HUES48 (cell line): ENCODE data around the gene UBN2.

Experiments
- H3K27ac ChIP-seq: one replicate; pipeline ENCODE4 v1.7.0; 2013; ENCODE audit warnings: low read depth, low read length, inconsistent platforms
- H3K27me3 ChIP-seq: 2 replicates; pipeline ENCODE4 v1.6.1; 2013; ENCODE audit warnings: mild to moderate bottlenecking, low read length; ENCODE audit not compliant: control insufficient read depth, insufficient read depth
- H3K36me3 ChIP-seq: 2 replicates; pipeline ENCODE4 v1.6.1; 2013; ENCODE audit warnings: low read length; ENCODE audit not compliant: control insufficient read depth, insufficient read depth
- H3K4me1 ChIP-seq: 2 replicates; pipeline ENCODE4 v1.6.1; 2013; ENCODE audit warnings: mild to moderate bottlenecking, low read length; ENCODE audit not compliant: control insufficient read depth, insufficient read depth
- H3K4me3 ChIP-seq: 2 replicates; pipeline ENCODE4 v1.5.1; 2013; ENCODE audit warnings: mild to moderate bottlenecking, low read depth, low read length
- H3K9ac ChIP-seq: 2 replicates; pipeline ENCODE4 v1.6.1; 2013; ENCODE audit warnings: mild to moderate bottlenecking, low read depth, low read length, moderate library complexity
- H3K9me3 ChIP-seq: 2 replicates; pipeline ENCODE4 v1.6.1; 2013; ENCODE audit warnings: low read length; ENCODE audit not compliant: control insufficient read depth, insufficient read depth

The UBN2 gene

GRCh38 chr7:139255290-139255689 lies 24.3 kb downstream of the UBN2 start:
- no peak overlapping the region for H3K4me3 ChIP-seq
- no peaks in the 10 kb centered on the region for H3K9me3 ChIP-seq
- H3K27me3 ChIP-seq: no peaks in the 10 kb centered on the region
- H3K36me3 ChIP-seq: peaks cover 85% of the 10 kb centered on the region
- H3K27ac ChIP-seq: no peak overlapping the region
- H3K9ac ChIP-seq: no peak overlapping the region
- no peaks in the 10 kb centered on the region for H3K4me1 ChIP-seq

GRCh38 chr7:139259142-139259541 lies 28.1 kb downstream of the UBN2 start:
- no peak overlapping the region for H3K9ac ChIP-seq
- H3K4me1 ChIP-seq: no peaks in the 10 kb centered on the region
- no peaks in the 10 kb centered on the region for H3K27me3 ChIP-seq
- peaks cover 82% of the 10 kb centered on the region for H3K36me3 ChIP-seq
- H3K9me3 ChIP-seq: no peaks in the 10 kb centered on the region
- H3K27ac ChIP-seq: no peak overlapping the region
- no peak overlapping the region for H3K4me3 ChIP-seq

- no peaks in the 10 kb centered on the region for H3K9me3 ChIP-seq
- no peak overlapping the region for H3K27ac ChIP-seq
- H3K36me3 ChIP-seq: peaks cover 91% of the 10 kb centered on the region
- H3K4me1 ChIP-seq: no peaks in the 10 kb centered on the region
- no peak overlapping the region for H3K9ac ChIP-seq
- H3K27me3 ChIP-seq: no peaks in the 10 kb centered on the region
- H3K4me3 ChIP-seq: no peak overlapping the region
Measured at GRCh38 chr7:139264220-139264619, 33.2 kb downstream of the UBN2 start.

- peaks cover 91% of the 10 kb centered on the region for H3K36me3 ChIP-seq
- H3K4me3 ChIP-seq: no peak overlapping the region
Measured at GRCh38 chr7:139265673-139266072, 34.6 kb downstream of the UBN2 start.

GRCh38 chr7:139271718-139272628 lies 40.9 kb downstream of the UBN2 start:
- H3K4me3 ChIP-seq: no peak overlapping the region
- H3K36me3 ChIP-seq: peaks cover 86% of the 10 kb centered on the region
- no peaks in the 10 kb centered on the region for H3K9me3 ChIP-seq
- H3K4me1 ChIP-seq: no peaks in the 10 kb centered on the region
- no peaks in the 10 kb centered on the region for H3K27me3 ChIP-seq
- no peak overlapping the region for H3K9ac ChIP-seq
- H3K27ac ChIP-seq: no peak overlapping the region

More at GRCh38 chr7:139265673-139266072, 34.6 kb downstream of the UBN2 start:
- Histone ChIP-seq H3K9me3 (no peaks in the 10 kb centered on the region), H3K27ac (no peak overlapping the region), H3K9ac (no peak overlapping the region), H3K27me3 (no peaks in the 10 kb centered on the region), H3K4me1 (no peaks in the 10 kb centered on the region)

GRCh38 chr7:139284252-139284896 lies 53.3 kb downstream of the UBN2 start:
- peaks cover 52% of the 10 kb centered on the region for H3K36me3 ChIP-seq
- no peak overlapping the region for H3K27ac ChIP-seq
- H3K4me1 ChIP-seq: no peaks in the 10 kb centered on the region
- H3K9me3 ChIP-seq: no peaks in the 10 kb centered on the region
- H3K27me3 ChIP-seq: no peaks in the 10 kb centered on the region
- H3K9ac ChIP-seq: no peak overlapping the region
- no peak overlapping the region for H3K4me3 ChIP-seq

GRCh38 chr7:139286144-139286543 lies 55.1 kb downstream of the UBN2 start:
- Histone ChIP-seq H3K4me1 (no peaks in the 10 kb centered on the region), H3K27ac (no peak overlapping the region), H3K4me3 (no peak overlapping the region), H3K9me3 (no peaks in the 10 kb centered on the region), H3K36me3 (peaks cover 42% of the 10 kb centered on the region), H3K9ac (no peak overlapping the region), H3K27me3 (no peaks in the 10 kb centered on the region)

- Histone ChIP-seq H3K27ac (no peak overlapping the region), H3K27me3 (no peaks in the 10 kb centered on the region), H3K4me1 (no peaks in the 10 kb centered on the region), H3K9me3 (no peaks in the 10 kb centered on the region), H3K9ac (no peak overlapping the region), H3K36me3 (peaks cover 38% of the 10 kb centered on the region), H3K4me3 (no peak overlapping the region)
Measured at GRCh38 chr7:139292821-139293220, 61.8 kb downstream of the UBN2 start.

- H3K36me3 ChIP-seq: peaks cover 38% of the 10 kb centered on the region
- H3K9ac ChIP-seq: no peak overlapping the region
- no peak overlapping the region for H3K27ac ChIP-seq
- no peaks in the 10 kb centered on the region for H3K27me3 ChIP-seq
- no peaks in the 10 kb centered on the region for H3K9me3 ChIP-seq
- no peak overlapping the region for H3K4me3 ChIP-seq
- H3K4me1 ChIP-seq: no peaks in the 10 kb centered on the region
Measured at GRCh38 chr7:139293534-139293933, 62.5 kb downstream of the UBN2 start.

GRCh38 chr7:139294241-139294640 lies 63.2 kb downstream of the UBN2 start:
- Histone ChIP-seq H3K27me3 (no peaks in the 10 kb centered on the region), H3K9ac (no peak overlapping the region)

GRCh38 chr7:139294951-139295575 lies 64.0 kb downstream of the UBN2 start:
- Histone ChIP-seq H3K9ac (no peak overlapping the region), H3K27me3 (no peaks in the 10 kb centered on the region), H3K9me3 (no peaks in the 10 kb centered on the region), H3K27ac (no peak overlapping the region), H3K4me3 (no peak overlapping the region), H3K4me1 (no peaks in the 10 kb centered on the region), H3K36me3 (peaks cover 49% of the 10 kb centered on the region)

More at GRCh38 chr7:139294241-139294640, 63.2 kb downstream of the UBN2 start:
- Histone ChIP-seq H3K27ac (no peak overlapping the region), H3K4me1 (no peaks in the 10 kb centered on the region), H3K9me3 (no peaks in the 10 kb centered on the region), H3K4me3 (no peak overlapping the region), H3K36me3 (peaks cover 44% of the 10 kb centered on the region)
